GM18498 (cell line): ENCODE measurements around the gene SERPINB6.
"Not testable (repeated sequence)": the region's sequence is repeated elsewhere in the genome, so short reads cannot be mapped to it uniquely, and the experiment has no call there.

Source experiments
- ATAC-seq: cut with Tn5 transposase; IDR thresholded peaks from one replicate; pipeline ENCODE4 v1.9.1; 2021; ENCODE audit warnings: mild to moderate bottlenecking, moderate library complexity; ENCODE audit not compliant: unreplicated experiment

Gene SERPINB6

GRCh38 chr6:2917065-2917464, 54.3 kb downstream of the SERPINB6 start:
- ATAC-seq = no peak

GRCh38 chr6:2916158-2916925, 55.0 kb downstream of the SERPINB6 start:
- ATAC-seq = no peak

GRCh38 chr6:2915150-2915549, 56.2 kb downstream of the SERPINB6 start:
- no peak for ATAC-seq

- ATAC-seq = no peak
Measured at GRCh38 chr6:2914318-2914660, 57.1 kb downstream of the SERPINB6 start.

GRCh38 chr6:2913621-2914317, 57.6 kb downstream of the SERPINB6 start:
- ATAC-seq = no peak

GRCh38 chr6:2911171-2911570, 60.2 kb downstream of the SERPINB6 start:
- peak; percentile 47 for ATAC-seq

GRCh38 chr6:2909718-2910117, 61.6 kb downstream of the SERPINB6 start:
- no peak for ATAC-seq

GRCh38 chr6:2909051-2909606, 62.2 kb downstream of the SERPINB6 start:
- ATAC-seq = not testable (repeated sequence)

GRCh38 chr6:2908516-2908915, 62.9 kb downstream of the SERPINB6 start:
- ATAC-seq = not testable (repeated sequence)

GRCh38 chr6:2903411-2904185, 67.8 kb downstream of the SERPINB6 start:
- ATAC-seq = not testable (repeated sequence)

GRCh38 chr6:2901645-2902502, 69.5 kb downstream of the SERPINB6 start:
- not testable (repeated sequence) for ATAC-seq

GRCh38 chr6:2900821-2901644, 70.3 kb downstream of the SERPINB6 start:
- ATAC-seq = no peak

- no peak for ATAC-seq
Measured at GRCh38 chr6:2900221-2900807, 71.1 kb downstream of the SERPINB6 start.

- ATAC-seq = no peak
Measured at GRCh38 chr6:2899596-2899995, 71.8 kb downstream of the SERPINB6 start.
